ENCODE measurements around the gene MIA.

DNA sequence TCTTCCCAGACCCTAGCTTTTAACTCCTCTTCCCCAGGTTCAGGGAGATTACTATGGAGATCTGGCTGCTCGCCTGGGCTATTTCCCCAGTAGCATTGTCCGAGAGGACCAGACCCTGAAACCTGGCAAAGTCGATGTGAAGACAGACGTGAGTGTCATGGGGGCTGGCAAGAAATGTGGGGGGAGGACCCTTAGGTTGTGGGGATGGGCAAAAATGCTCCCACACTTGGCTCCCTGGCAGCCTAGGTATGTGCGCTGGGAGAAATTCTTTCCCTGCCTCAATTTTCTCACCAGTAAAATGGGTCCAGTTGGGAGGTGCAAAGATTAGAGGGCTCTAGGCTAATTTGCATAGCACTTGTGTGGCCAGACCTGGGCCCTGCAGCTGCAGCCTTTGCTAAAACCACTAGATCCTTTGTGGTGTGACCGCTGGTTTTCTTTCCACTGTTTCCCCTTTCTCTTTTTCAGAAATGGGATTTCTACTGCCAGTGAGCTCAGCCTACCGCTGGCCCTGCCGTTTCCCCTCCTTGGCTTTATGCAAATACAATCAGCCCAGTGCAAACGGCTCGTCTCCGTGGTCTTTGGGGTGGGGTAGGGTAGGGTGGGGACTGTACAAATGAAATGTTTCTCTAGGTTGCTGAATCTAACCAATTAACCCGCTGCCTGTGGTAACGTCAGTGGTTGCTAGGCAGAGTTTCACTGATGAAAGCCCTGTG, 1.8 kb downstream of the MIA start:
- TF ChIP-seq, protein P1, sequence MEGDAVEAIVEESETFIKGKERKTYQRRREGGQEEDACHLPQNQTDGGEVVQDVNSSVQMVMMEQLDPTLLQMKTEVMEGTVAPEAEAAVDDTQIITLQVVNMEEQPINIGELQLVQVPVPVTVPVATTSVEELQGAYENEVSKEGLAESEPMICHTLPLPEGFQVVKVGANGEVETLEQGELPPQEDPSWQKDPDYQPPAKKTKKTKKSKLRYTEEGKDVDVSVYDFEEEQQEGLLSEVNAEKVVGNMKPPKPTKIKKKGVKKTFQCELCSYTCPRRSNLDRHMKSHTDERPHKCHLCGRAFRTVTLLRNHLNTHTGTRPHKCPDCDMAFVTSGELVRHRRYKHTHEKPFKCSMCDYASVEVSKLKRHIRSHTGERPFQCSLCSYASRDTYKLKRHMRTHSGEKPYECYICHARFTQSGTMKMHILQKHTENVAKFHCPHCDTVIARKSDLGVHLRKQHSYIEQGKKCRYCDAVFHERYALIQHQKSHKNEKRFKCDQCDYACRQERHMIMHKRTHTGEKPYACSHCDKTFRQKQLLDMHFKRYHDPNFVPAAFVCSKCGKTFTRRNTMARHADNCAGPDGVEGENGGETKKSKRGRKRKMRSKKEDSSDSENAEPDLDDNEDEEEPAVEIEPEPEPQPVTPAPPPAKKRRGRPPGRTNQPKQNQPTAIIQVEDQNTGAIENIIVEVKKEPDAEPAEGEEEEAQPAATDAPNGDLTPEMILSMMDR (IDR thresholded peaks at IDR 0.05; ENCODE audit: low read length), result no peak
- TF ChIP-seq EZH2 (optimal IDR thresholded peaks at IDR 0.05; ENCODE audit: low read depth, low read length), result no peak

Measured in MM.1S (cell line).